Fibroblast of mammary gland (primary cell): Measurements from ENCODE around the gene ARHGEF6.
A peak's percentile ranks its signal among the peaks of the same experiment; 100 is the strongest.

Experiments
- DNase-seq: peaks from one replicate; pipeline ENCODE4 v3.0.0-alpha.2; 2010; ENCODE audit warnings: low read depth
- H3K4me3 ChIP-seq: 2 replicates; pipeline ENCODE4 v1.5.1; 2011; ENCODE audit warnings: low read depth, mild to moderate bottlenecking, low read length, moderate library complexity; ENCODE audit not compliant: control insufficient read depth
- CTCF ChIP-seq: conservative IDR thresholded peaks from 2 replicates; pipeline ENCODE4 v1.5.1; 2011; ENCODE audit warnings: low read depth, low read length, inconsistent platforms; ENCODE audit not compliant: control insufficient read depth, insufficient read depth

ARHGEF6 gene

GRCh38 chrX:136694431-136695087, 86.2 kb downstream of the ARHGEF6 start:
- TF ChIP-seq CTCF = peak; percentile 83
- DNase-seq = peak; percentile 60
- H3K4me3 ChIP-seq = no peak overlapping the region

GRCh38 chrX:136692271-136692670, 88.5 kb downstream of the ARHGEF6 start:
- no peak overlapping the region for H3K4me3 ChIP-seq
- TF ChIP-seq CTCF = no peak
- DNase-seq = peak; percentile 8

- TF ChIP-seq CTCF = no peak
- DNase-seq = no peak
Observed at GRCh38 chrX:136691028-136691809, 89.5 kb downstream of the ARHGEF6 start.

GRCh38 chrX:136689436-136689835, 91.3 kb downstream of the ARHGEF6 start:
- no peak for TF ChIP-seq CTCF
- H3K4me3 ChIP-seq = no peak overlapping the region
- no peak for DNase-seq

More at GRCh38 chrX:136691028-136691809, 89.5 kb downstream of the ARHGEF6 start:
- no peak overlapping the region for H3K4me3 ChIP-seq

- TF ChIP-seq CTCF = no peak
- H3K4me3 ChIP-seq = no peak overlapping the region
- DNase-seq = no peak
Observed at GRCh38 chrX:136687457-136687856, 93.3 kb downstream of the ARHGEF6 start.

GRCh38 chrX:136684120-136684519, 96.6 kb downstream of the ARHGEF6 start:
- TF ChIP-seq CTCF = no peak
- DNase-seq = peak; percentile 4
- no peak overlapping the region for H3K4me3 ChIP-seq

- no peak for TF ChIP-seq CTCF
Observed at GRCh38 chrX:136679531-136679930, 101.2 kb downstream of the ARHGEF6 start.

More at GRCh38 chrX:136679531-136679930, 101.2 kb downstream of the ARHGEF6 start:
- no peak for DNase-seq
- H3K4me3 ChIP-seq = no peak overlapping the region
